Nephron progenitor cell (in vitro differentiated cells): ENCODE measurements around the gene NSL1.
"Not testable (repeated sequence)": the region's sequence is repeated elsewhere in the genome, so short reads cannot be mapped to it uniquely, and the experiment has no call there.

Experiments
- DNase-seq: peaks from one replicate; pipeline ENCODE4 v3.0.0; 2021
- H3K27ac Mint-ChIP-seq: 2 replicates; pipeline ENCODE4 v1.8.0; 2021; ENCODE audit warnings: mild to moderate bottlenecking, moderate library complexity, mixed read lengths
- H3K27me3 Mint-ChIP-seq: 2 replicates; pipeline ENCODE4 v1.8.0; 2021; ENCODE audit warnings: mild to moderate bottlenecking, low read depth, mixed read lengths; ENCODE audit not compliant: poor library complexity
- H3K36me3 Mint-ChIP-seq: 2 replicates; pipeline ENCODE4 v1.8.0; 2021; ENCODE audit warnings: low read depth, mixed read lengths
- H3K4me1 Mint-ChIP-seq: 2 replicates; pipeline ENCODE4 v1.8.0; 2021; ENCODE audit warnings: mixed read lengths
- H3K4me3 Mint-ChIP-seq: 2 replicates; pipeline ENCODE4 v1.8.0; 2021; ENCODE audit warnings: mild to moderate bottlenecking, moderate library complexity, mixed read lengths
- H3K9me3 Mint-ChIP-seq: 2 replicates; pipeline ENCODE4 v1.8.0; 2021; ENCODE audit warnings: mild to moderate bottlenecking, moderate library complexity, mixed read lengths
- TF ChIP-seq, protein P1 (sequence below): fragments of 200-600 bp; sonication (generic); IDR thresholded peaks from 2 replicates; pipeline ENCODE4 v1.5.0; 2021; ENCODE audit warnings: antibody characterized with exemption

NSL1 gene

DNA sequence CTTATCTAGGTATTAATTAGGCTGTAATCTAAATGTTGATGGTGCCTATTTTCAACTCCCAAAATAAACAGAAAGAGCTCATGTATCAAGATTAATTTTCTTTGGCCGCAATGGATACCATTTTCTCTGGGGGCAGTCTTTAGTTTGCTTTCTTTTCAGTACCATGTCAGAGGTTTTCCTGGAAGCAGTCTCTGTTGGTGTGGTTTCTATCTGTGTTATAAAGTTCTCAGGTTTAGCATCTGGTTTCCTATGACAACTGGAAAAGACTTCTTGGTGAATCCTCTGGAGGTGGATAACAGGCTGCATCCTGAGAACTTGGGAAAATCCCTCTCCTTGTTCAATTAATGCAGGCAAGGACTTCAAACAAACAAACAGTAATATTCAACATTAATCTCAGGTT, 53.2 kb downstream of the NSL1 start:
- Mint-ChIP-seq H3K27me3 (no peaks in the 10 kb centered on the region), H3K9me3 (peaks cover 18% of the 10 kb centered on the region), H3K36me3 (peaks cover 58% of the 10 kb centered on the region), H3K27ac (peak overlapping the region; percentile 54), H3K4me3 (no peak overlapping the region), H3K4me1 (no peaks in the 10 kb centered on the region)
- no peak for DNase-seq
- TF ChIP-seq, protein P1, sequence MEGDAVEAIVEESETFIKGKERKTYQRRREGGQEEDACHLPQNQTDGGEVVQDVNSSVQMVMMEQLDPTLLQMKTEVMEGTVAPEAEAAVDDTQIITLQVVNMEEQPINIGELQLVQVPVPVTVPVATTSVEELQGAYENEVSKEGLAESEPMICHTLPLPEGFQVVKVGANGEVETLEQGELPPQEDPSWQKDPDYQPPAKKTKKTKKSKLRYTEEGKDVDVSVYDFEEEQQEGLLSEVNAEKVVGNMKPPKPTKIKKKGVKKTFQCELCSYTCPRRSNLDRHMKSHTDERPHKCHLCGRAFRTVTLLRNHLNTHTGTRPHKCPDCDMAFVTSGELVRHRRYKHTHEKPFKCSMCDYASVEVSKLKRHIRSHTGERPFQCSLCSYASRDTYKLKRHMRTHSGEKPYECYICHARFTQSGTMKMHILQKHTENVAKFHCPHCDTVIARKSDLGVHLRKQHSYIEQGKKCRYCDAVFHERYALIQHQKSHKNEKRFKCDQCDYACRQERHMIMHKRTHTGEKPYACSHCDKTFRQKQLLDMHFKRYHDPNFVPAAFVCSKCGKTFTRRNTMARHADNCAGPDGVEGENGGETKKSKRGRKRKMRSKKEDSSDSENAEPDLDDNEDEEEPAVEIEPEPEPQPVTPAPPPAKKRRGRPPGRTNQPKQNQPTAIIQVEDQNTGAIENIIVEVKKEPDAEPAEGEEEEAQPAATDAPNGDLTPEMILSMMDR, result no peak

DNA sequence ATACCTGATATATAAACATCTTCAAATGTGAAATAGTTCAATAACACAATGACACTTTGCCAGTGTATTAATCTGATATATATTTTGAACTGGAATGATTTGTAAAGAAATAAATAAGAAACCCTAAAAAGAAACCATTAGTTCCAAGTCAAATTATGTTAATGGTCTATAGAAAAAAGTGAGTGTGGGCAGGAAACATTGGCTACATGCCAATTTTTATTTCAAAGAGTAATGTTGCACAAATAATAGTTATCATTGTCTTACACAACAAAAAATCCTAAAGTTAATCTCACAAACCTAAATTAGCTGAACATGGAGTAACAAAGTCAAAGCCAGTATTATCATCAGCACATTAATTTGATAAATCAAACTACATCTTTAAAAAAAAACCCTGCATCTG, 54.0 kb downstream of the NSL1 start:
- Mint-ChIP-seq H3K4me1 (no peaks in the 10 kb centered on the region), H3K27me3 (peaks cover 1% of the 10 kb centered on the region), H3K27ac (no peak overlapping the region), H3K9me3 (peaks cover 15% of the 10 kb centered on the region), H3K4me3 (no peak overlapping the region), H3K36me3 (peaks cover 56% of the 10 kb centered on the region)
- no peak for DNase-seq
- TF ChIP-seq, protein P1, result no peak

DNA sequence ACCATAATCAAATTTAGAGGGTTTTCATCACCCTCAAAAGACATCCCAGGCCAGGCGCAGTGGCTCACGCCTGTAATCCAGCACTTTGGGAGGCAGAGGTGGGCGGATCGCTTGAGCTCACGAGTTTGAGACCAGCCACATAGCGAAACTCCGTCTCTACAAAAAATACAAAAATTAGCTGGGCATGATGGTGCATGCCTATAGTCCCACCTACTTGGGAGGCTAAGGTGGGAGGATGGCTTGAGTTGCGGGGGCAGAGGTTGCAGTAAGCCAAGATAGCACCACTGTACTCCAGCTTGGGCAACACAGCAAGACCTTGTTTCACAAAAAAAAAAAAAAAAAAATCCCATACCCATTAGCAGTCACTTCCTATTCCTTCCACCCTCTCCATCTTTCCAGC, 58.5 kb downstream of the NSL1 start:
- no peak for DNase-seq
- TF ChIP-seq, protein P1, result no peak
- H3K27ac Mint-ChIP-seq, result peak overlapping the region; percentile 52

DNA sequence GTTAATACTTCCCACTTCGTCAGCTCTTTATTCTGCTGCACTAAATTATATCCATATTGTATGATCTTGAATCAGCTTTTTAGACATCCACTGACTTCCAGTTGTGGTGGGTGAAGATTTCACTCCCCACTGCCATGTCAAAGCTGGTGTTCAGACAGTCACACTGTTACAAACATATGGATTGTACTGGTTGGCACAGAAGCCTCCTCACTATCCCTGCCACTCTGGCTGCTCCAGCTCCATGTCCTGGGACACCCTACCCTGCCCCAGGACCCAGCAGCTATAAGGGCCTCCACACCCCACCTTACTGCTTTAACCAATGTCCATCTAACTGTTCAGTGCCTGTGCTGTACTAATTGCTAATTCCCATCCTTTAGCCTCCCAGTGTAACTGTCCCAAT, 59.9 kb downstream of the NSL1 start:
- Mint-ChIP-seq H3K27me3 (peaks cover 3% of the 10 kb centered on the region), H3K4me3 (no peak overlapping the region), H3K27ac (no peak overlapping the region), H3K36me3 (peaks cover 45% of the 10 kb centered on the region), H3K9me3 (peaks cover 4% of the 10 kb centered on the region), H3K4me1 (no peaks in the 10 kb centered on the region)
- TF ChIP-seq, protein P1, result no peak
- DNase-seq, result no peak

More for the DNA sequence above, 58.5 kb downstream of the NSL1 start:
- Mint-ChIP-seq H3K9me3 (no peaks in the 10 kb centered on the region), H3K36me3 (peaks cover 34% of the 10 kb centered on the region), H3K27me3 (peaks cover 3% of the 10 kb centered on the region), H3K4me3 (no peak overlapping the region), H3K4me1 (no peaks in the 10 kb centered on the region)

DNA sequence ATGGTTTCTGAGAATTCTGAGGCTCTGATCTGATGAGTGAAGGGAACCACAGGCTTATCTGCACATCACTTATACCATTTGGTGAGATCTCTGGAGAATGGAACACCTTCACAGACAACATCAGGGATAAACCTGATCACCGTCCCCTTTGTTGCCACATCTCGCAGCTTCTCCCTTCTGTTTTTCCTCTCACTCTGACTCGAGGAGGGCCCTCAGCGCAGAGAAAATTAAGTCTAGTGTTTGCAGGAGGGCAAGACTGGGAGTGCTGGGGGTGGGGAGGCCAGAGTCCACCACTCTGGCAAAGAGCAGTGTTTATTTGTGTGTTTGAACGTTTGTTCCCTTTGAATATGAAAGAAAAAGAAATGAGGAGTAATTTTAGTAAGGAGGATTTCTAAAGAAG, 63.0 kb downstream of the NSL1 start:
- TF ChIP-seq, protein P1, result no peak
- peaks cover 27% of the 10 kb centered on the region for H3K9me3 Mint-ChIP-seq
- DNase-seq, result no peak
- H3K27me3 Mint-ChIP-seq, result peaks cover 3% of the 10 kb centered on the region
- no peaks in the 10 kb centered on the region for H3K4me1 Mint-ChIP-seq
- H3K4me3 Mint-ChIP-seq, result no peak overlapping the region
- peaks cover 53% of the 10 kb centered on the region for H3K36me3 Mint-ChIP-seq
- no peak overlapping the region for H3K27ac Mint-ChIP-seq

DNA sequence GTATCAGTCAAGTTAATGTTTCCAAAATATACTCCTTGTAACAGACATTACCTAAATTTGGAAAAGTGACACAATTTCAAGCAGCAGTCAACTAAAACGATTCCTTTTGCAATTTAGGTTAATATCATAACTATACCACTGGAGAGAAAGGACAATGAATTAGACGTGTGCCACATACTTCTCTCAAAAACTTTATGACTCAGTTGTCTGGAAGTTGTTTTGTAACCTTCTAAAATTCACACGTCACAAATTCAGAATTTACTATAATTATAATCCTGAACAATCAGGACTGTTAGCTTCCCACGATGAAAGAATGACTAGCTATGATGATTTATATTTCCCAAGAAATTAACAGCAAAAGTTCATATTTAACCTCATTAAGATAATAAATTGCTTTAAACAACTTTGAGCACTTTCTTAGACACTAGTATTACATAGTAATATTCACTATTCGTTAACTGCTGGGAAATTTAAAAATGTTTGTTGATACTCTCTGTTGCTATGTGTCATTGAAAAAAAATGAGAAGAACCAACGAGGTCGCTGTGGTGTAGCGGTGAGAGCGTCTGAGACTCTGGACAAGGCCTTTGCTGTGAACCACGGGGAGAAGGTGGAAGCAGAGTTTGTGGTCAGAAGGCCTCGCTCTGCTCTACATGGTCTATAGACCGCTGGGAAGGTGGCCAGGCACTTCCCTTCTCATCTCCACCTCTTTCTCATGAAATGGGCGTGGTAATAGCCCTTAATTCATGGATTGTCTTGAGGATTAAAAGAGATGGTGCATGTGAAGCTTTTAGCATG, 64.0 kb downstream of the NSL1 start:
- Mint-ChIP-seq H3K27ac (no peak overlapping the region), H3K4me1 (no peaks in the 10 kb centered on the region), H3K36me3 (peaks cover 58% of the 10 kb centered on the region), H3K27me3 (peaks cover 7% of the 10 kb centered on the region), H3K9me3 (peaks cover 36% of the 10 kb centered on the region), H3K4me3 (no peak overlapping the region)
- no peak for DNase-seq
- TF ChIP-seq, protein P1, result no peak

DNA sequence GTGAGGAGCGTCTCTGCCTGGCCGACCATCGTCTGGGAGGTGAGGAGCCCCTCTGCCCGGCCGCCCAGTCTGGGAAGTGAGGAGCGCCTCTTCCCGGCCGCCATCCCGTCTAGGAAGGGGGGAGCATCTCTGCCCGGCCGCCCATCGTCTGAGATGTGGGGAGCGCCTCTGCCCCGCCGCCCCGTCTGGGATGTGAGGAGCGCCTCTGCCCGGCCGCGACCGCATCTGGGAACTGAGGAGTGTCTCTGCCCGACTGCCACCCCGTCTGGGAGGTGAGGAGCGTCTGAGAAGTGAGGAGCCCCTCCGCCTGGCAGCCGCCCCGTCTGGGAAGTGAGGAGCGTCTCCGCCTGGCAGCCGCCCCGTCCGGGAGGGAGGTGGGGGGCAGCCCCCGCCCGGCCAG, 66.9 kb downstream of the NSL1 start:
- DNase-seq, H3K4me1 Mint-ChIP-seq, H3K27me3 Mint-ChIP-seq, H3K4me3 Mint-ChIP-seq, H3K27ac Mint-ChIP-seq: not testable (repeated sequence)
- Mint-ChIP-seq H3K36me3 (peaks cover 50% of the 10 kb centered on the region), H3K9me3 (peaks cover 36% of the 10 kb centered on the region)
